HuH-7.5 (cell line): Measurements from ENCODE around the gene NCR3LG1.

Source experiments
- DNase-seq: peaks from one replicate; pipeline ENCODE4 v3.0.0; 2011; ENCODE audit warnings: low spot score

The NCR3LG1 gene

GRCh38 chr11:17371614-17372013, 20.0 kb downstream of the NCR3LG1 start:
- DNase-seq = no peak

- no peak for DNase-seq
These were observed 23.9 kb downstream of the NCR3LG1 start for GRCh38 chr11:17375547-17375946.

GRCh38 chr11:17376493-17376892, 24.9 kb downstream of the NCR3LG1 start:
- no peak for DNase-seq

- DNase-seq = no peak
These were observed 27.1 kb downstream of the NCR3LG1 start for GRCh38 chr11:17378655-17379054.

- no peak for DNase-seq
These were observed 28.0 kb downstream of the NCR3LG1 start for GRCh38 chr11:17379383-17380180.

- DNase-seq = no peak
These were observed 29.6 kb downstream of the NCR3LG1 start for GRCh38 chr11:17381156-17381555.

GRCh38 chr11:17382046-17382728, 30.6 kb downstream of the NCR3LG1 start:
- no peak for DNase-seq

- DNase-seq = no peak
These were observed 31.9 kb downstream of the NCR3LG1 start for GRCh38 chr11:17383461-17383860.

GRCh38 chr11:17384002-17384511, 32.5 kb downstream of the NCR3LG1 start:
- DNase-seq = peak; percentile 50

GRCh38 chr11:17385492-17385891, 33.9 kb downstream of the NCR3LG1 start:
- no peak for DNase-seq

- DNase-seq = no peak
These were observed 34.3 kb downstream of the NCR3LG1 start for GRCh38 chr11:17385926-17386325.

GRCh38 chr11:17386331-17387084, 34.9 kb downstream of the NCR3LG1 start:
- DNase-seq = peak; percentile 61

- DNase-seq = no peak
These were observed 35.7 kb downstream of the NCR3LG1 start for GRCh38 chr11:17387254-17387653.

GRCh38 chr11:17387811-17388210, 36.2 kb downstream of the NCR3LG1 start:
- no peak for DNase-seq

GRCh38 chr11:17388609-17389210, 37.1 kb downstream of the NCR3LG1 start, which contains the start of gene KCNJ11:
KCNJ11 (minus strand) TSS chr11:17388659; CDS start chr11:17388091, 568 bp downstream.
- DNase-seq = peak; percentile 34

GRCh38 chr11:17389211-17389956, 37.8 kb downstream of the NCR3LG1 start:
- peak; percentile 78 for DNase-seq

- DNase-seq = no peak
These were observed 38.5 kb downstream of the NCR3LG1 start for GRCh38 chr11:17389957-17390649.

GRCh38 chr11:17391493-17392355, 40.1 kb downstream of the NCR3LG1 start:
- no peak for DNase-seq

GRCh38 chr11:17392872-17393271, 41.3 kb downstream of the NCR3LG1 start:
- DNase-seq = no peak

- DNase-seq = no peak
These were observed 41.9 kb downstream of the NCR3LG1 start for GRCh38 chr11:17393472-17393871.
